ENCODE data around the gene MBOAT1.

MBOAT1 gene

DNA sequence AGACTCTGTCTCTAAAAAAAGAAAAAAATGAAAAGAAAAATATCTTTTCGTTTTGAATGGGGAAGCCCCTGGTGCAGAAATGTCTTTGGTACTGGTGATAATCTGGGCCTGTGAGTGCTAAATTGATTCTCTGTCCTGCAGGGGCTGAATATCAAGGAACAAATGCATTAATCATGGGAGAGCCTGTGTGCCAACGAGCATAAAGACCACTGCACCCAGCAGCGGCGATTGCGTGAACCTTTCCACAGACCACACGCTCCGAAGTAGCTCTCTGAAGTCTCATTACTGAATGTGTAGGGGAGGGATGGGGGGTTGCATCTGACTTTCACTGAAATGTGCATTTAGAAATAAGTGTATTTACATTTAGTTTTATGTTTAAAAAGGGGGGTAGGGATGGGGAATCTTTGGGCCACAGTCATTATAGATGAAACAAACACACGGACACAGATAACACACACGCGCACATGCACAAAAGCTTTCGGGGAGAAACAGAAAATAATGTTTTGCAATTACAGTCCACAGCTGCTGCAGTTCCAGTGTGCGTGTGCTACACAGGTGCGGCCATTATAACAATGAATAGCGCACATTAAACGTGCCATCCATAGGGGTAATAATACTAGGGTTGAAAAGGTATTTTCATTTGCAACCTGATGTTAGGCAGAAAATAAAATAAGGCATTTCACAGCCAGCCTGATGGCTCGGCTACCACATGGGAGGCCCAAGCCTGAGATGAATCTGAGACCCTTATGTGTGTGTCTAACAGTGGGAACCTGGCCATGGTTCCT lies 154.0 kb downstream of the MBOAT1 start:
- no peak for ATAC-seq
- TF ChIP-seq TCF4 (CRISPR knock-in tag; IDR thresholded peaks at IDR 0.05; ENCODE audit: borderline replicate concordance) (no peak), CSDC2 (CRISPR knock-in tag; IDR thresholded peaks at IDR 0.05) (no peak), ISL1 (CRISPR knock-in tag; IDR thresholded peaks at IDR 0.05) (no peak), BACH2 (CRISPR knock-in tag; IDR thresholded peaks at IDR 0.05; ENCODE audit: borderline replicate concordance) (no peak), ZC3H10 (CRISPR knock-in tag; IDR thresholded peaks at IDR 0.05) (no peak), ZNF70 (CRISPR knock-in tag; IDR thresholded peaks at IDR 0.05) (no peak), CREB5 (CRISPR knock-in tag; IDR thresholded peaks at IDR 0.05; ENCODE audit: low read depth) (no peak), POU6F1 (CRISPR knock-in tag; IDR thresholded peaks at IDR 0.05; ENCODE audit: borderline replicate concordance, low read depth) (no peak), ZNF565 (CRISPR knock-in tag; conservative IDR thresholded peaks at IDR 0.05; ENCODE audit: low read depth) (no peak), PPARA (CRISPR knock-in tag; IDR thresholded peaks at IDR 0.05; ENCODE audit: borderline replicate concordance) (no peak), ZNF8 (CRISPR knock-in tag; IDR thresholded peaks at IDR 0.05) (no peak), ARNTL (CRISPR knock-in tag; IDR thresholded peaks at IDR 0.05; ENCODE audit: borderline replicate concordance, low read depth) (no peak), SNAI2 (CRISPR knock-in tag; IDR thresholded peaks at IDR 0.05) (no peak), ESRRG (CRISPR knock-in tag; IDR thresholded peaks at IDR 0.05) (no peak)
- TF ChIP-seq, protein P1, sequence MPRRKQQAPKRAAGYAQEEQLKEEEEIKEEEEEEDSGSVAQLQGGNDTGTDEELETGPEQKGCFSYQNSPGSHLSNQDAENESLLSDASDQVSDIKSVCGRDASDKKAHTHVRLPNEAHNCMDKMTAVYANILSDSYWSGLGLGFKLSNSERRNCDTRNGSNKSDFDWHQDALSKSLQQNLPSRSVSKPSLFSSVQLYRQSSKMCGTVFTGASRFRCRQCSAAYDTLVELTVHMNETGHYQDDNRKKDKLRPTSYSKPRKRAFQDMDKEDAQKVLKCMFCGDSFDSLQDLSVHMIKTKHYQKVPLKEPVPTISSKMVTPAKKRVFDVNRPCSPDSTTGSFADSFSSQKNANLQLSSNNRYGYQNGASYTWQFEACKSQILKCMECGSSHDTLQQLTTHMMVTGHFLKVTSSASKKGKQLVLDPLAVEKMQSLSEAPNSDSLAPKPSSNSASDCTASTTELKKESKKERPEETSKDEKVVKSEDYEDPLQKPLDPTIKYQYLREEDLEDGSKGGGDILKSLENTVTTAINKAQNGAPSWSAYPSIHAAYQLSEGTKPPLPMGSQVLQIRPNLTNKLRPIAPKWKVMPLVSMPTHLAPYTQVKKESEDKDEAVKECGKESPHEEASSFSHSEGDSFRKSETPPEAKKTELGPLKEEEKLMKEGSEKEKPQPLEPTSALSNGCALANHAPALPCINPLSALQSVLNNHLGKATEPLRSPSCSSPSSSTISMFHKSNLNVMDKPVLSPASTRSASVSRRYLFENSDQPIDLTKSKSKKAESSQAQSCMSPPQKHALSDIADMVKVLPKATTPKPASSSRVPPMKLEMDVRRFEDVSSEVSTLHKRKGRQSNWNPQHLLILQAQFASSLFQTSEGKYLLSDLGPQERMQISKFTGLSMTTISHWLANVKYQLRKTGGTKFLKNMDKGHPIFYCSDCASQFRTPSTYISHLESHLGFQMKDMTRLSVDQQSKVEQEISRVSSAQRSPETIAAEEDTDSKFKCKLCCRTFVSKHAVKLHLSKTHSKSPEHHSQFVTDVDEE (CRISPR knock-in tag; IDR thresholded peaks at IDR 0.05) = no peak

- TF ChIP-seq ISL1 (CRISPR knock-in tag; IDR thresholded peaks at IDR 0.05) = no peak
- TF ChIP-seq ARNTL (CRISPR knock-in tag; IDR thresholded peaks at IDR 0.05; ENCODE audit: borderline replicate concordance, low read depth) = no peak
- no peak for TF ChIP-seq SNAI2 (CRISPR knock-in tag; IDR thresholded peaks at IDR 0.05)
- no peak for TF ChIP-seq ZFP3 (CRISPR knock-in tag; IDR thresholded peaks at IDR 0.05)
- TF ChIP-seq ZFP30 (CRISPR knock-in tag; IDR thresholded peaks at IDR 0.05) = no peak
- no peak for TF ChIP-seq RARB (CRISPR knock-in tag; IDR thresholded peaks at IDR 0.05)
- no peak for TF ChIP-seq CSDC2 (CRISPR knock-in tag; IDR thresholded peaks at IDR 0.05)
- no peak for TF ChIP-seq ZC3H10 (CRISPR knock-in tag; IDR thresholded peaks at IDR 0.05)
- TF ChIP-seq, protein P1 (CRISPR knock-in tag; IDR thresholded peaks at IDR 0.05) = no peak
- no peak for TF ChIP-seq ZNF565 (CRISPR knock-in tag; conservative IDR thresholded peaks at IDR 0.05; ENCODE audit: low read depth)
- peak; percentile 75 for ATAC-seq
Measured at GRCh38 chr6:20056350-20056992, 155.8 kb downstream of the MBOAT1 start.

GRCh38 chr6:20055916-20056315 lies 156.4 kb downstream of the MBOAT1 start:
- no peak for ATAC-seq
- TF ChIP-seq PPARA (CRISPR knock-in tag; IDR thresholded peaks at IDR 0.05; ENCODE audit: borderline replicate concordance) = no peak
- no peak for TF ChIP-seq ZNF565 (CRISPR knock-in tag; conservative IDR thresholded peaks at IDR 0.05; ENCODE audit: low read depth)
- TF ChIP-seq TOX (CRISPR knock-in tag; IDR thresholded peaks at IDR 0.05; ENCODE audit: borderline replicate concordance) = no peak
- no peak for TF ChIP-seq RARB (CRISPR knock-in tag; IDR thresholded peaks at IDR 0.05)
- TF ChIP-seq GLIS3 (CRISPR knock-in tag; IDR thresholded peaks at IDR 0.05) = no peak
- no peak for TF ChIP-seq POU6F1 (CRISPR knock-in tag; IDR thresholded peaks at IDR 0.05; ENCODE audit: borderline replicate concordance, low read depth)
- TF ChIP-seq ESRRG (CRISPR knock-in tag; IDR thresholded peaks at IDR 0.05) = no peak
- TF ChIP-seq OSR1 (CRISPR knock-in tag; IDR thresholded peaks at IDR 0.05) = no peak
- TF ChIP-seq, protein P1 (CRISPR knock-in tag; IDR thresholded peaks at IDR 0.05) = no peak

Data from SK-N-SH treated with all-trans-retinoic acid at 6 μM for 48 hours (cell line).